ENCODE data around the gene FARS2.

FARS2 gene

DNA sequence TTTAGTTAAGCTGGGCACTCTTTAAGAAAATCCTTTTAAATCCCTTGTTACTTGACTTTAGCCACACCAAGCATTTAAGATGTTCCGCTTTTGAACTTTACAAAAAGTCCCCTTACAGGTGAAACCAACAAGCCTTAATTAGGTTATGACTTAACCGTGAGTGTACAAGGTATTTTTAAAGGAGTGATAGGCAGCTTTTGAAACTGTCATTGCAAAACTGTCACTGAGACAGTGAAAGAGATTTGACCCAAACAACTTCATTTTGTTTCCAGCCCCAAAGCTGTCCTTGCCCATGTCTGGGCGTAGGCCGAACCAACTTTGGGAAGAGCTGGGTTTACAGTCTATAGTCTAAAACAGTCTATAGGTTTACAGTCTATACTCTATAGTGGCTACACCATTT lies 305.4 kb downstream of the FARS2 start:
- H3K4me3 ChIP-seq (ENCODE audit: low read length) = no peak overlapping the region
- TF ChIP-seq ZNF274 (IDR thresholded peaks at IDR 0.05; ENCODE audit: low read depth, low read length) = no peak

DNA sequence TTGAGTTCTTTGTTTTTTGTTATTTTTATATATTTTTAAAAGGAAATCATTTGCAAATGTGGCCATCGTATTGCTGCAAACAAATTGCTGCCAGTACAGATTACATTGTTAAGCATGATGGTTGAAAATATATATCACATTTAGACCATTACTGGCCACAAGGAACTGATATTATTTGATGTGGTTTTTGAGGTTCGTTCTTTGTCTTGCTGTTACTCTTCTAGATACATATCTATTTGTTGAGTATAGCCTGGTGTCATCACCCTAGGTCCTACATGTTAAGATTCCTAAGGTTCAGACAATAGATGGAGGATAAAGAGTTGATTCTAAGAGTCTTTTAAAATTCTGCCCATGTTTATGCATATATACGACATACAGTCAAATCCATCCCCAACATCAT lies 306.0 kb downstream of the FARS2 start:
- no peak overlapping the region for H3K4me3 ChIP-seq (ENCODE audit: low read length)
- TF ChIP-seq ZNF274 (IDR thresholded peaks at IDR 0.05; ENCODE audit: low read depth, low read length) = no peak

DNA sequence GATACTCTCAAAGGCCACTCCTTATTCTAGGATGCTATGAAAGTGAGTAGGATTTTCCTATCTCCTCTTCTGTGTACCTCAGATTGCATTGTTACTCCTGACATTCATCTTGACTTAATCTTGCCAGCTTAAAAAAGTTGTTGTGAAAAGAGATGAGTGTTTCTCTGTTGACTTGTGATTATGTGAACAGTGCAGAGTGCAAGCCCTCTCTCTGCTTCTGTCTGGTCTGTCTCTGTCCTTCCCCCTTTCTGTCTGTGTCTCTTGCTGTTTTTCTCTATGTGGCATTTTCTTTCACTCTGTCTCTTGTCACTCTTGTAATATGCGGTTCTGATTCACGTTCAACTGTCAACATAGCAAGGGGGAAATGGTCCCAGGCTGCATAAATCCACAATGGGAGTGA lies 306.6 kb downstream of the FARS2 start:
- TF ChIP-seq ZNF274 (IDR thresholded peaks at IDR 0.05; ENCODE audit: low read depth, low read length) = no peak
- H3K4me3 ChIP-seq (ENCODE audit: low read length) = no peak overlapping the region

DNA sequence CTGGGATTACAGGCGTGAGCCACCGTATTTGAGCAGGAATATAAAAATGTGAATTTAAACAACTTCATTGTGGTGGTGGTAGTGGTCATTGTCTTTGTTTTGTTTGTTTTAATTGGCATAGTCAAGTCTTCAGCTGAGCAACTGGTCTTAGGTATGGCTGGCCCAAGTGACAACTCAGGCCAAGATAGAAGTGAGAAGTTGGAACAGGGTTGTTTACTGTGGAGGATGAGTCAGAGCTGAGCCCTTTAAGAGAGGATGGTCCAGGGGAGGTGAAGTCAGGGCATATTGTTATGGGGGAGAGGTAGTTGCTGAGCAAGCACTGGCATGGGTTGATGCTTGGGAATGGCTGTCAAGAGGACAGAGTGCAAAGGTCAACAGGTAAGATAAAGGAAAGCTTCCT lies 308.2 kb downstream of the FARS2 start:
- no peak for TF ChIP-seq ZNF274 (IDR thresholded peaks at IDR 0.05; ENCODE audit: low read depth, low read length)
- no peak overlapping the region for H3K4me3 ChIP-seq (ENCODE audit: low read length)

DNA sequence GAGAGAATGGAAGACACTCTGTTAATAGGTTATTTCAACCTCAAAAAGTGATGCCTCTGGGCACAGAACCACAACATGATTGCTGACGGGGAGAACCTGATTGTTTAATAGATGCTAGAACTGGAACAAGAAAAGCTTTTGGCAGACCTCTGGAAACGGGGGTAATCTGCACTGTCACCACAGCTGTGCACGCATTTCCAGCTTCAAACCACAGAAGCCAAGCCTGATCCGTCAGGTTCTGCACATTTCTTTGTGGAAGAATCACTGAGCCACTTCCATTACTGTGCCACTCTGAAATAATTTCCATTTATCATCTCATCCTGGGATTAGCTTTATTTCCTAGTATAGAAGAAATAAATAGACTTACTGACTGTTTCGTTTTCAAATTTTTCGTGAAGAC lies 309.3 kb downstream of the FARS2 start:
- H3K4me3 ChIP-seq (ENCODE audit: low read length) = no peak overlapping the region
- TF ChIP-seq ZNF274 (IDR thresholded peaks at IDR 0.05; ENCODE audit: low read depth, low read length) = no peak

DNA sequence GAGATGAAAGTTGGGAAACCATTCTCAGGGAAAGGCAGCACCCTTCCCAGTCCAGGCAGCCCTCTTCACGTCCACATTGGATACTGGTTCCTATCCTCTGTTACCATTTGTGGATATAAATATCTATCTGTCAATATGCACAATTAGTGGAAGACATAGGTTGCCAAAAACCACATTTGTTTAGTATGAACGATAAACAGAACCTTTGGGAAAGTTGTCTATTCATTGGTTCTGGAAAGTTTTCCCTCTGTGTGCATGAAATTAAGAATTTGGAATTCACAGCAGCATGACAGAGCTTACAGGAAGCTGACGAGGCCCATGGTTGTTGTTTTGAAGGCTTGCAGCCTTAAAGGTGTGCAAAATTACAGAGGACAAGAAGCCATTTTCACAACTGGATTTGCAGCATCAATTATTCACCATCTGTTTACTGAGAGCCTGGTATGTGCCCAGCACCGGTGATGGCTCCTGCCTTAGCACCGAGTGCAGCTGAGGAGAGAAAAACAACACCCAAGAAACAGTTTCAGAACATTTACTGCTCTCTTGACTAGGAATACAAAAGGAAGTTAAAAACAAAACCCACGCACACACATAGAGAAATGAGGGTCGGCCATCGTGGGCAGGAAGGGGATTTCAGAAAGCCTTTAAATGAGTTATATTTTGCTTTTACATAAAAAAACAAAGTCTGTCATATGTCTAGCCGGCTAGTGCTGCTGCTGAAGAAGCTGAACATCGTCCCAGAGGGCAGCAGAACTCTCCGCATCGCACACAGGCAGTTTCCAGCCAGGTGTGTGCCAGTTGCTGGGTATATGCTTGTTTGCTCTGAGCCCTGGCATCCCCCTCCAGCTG lies 319.6 kb downstream of the FARS2 start:
- TF ChIP-seq ZNF274 (IDR thresholded peaks at IDR 0.05; ENCODE audit: low read depth, low read length) = no peak
- H3K4me3 ChIP-seq (ENCODE audit: low read length) = no peak overlapping the region; the same call in 1 of the 2 replicates

DNA sequence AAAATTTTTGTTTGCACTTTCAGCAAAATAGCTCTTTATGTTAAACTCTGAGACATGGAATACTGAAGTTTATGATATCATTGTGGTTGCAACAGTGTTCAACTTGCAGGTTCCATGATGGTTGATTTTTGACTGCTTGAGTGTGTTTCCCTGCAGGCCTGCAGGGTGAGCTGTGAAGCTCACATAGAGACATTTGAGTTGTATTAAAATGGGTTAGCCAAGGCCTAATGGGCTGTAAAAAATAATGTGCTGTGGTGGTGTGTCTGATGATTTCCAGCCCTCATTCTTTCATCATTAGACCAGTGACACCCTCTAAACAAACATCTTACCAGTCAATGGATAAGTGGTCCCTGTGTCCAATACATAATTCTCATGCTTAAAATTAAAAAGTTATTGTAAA lies 321.4 kb downstream of the FARS2 start:
- no peak for TF ChIP-seq ZNF274 (IDR thresholded peaks at IDR 0.05; ENCODE audit: low read depth, low read length)
- no peak overlapping the region for H3K4me3 ChIP-seq (ENCODE audit: low read length)

DNA sequence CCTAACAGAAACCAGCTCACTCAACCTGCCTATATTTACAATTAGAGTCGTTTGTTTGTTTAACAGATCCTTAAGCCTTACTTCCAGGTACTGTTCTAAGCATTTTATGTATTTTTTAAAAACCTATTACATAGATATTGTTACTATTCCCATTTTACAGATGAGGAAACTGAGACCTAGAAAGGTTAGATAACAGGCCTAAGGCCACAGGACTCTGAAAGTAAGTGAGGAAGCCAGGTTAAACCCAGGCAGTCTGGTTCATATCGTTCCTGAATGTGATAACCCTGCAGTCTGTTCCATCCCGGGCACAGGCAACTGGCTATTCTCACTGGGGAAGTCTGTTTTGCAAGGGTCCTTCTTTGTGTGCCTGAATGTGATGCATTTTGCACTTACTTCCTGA lies 322.2 kb downstream of the FARS2 start:
- H3K4me3 ChIP-seq (ENCODE audit: low read length) = no peak overlapping the region
- no peak for TF ChIP-seq ZNF274 (IDR thresholded peaks at IDR 0.05; ENCODE audit: low read depth, low read length)

DNA sequence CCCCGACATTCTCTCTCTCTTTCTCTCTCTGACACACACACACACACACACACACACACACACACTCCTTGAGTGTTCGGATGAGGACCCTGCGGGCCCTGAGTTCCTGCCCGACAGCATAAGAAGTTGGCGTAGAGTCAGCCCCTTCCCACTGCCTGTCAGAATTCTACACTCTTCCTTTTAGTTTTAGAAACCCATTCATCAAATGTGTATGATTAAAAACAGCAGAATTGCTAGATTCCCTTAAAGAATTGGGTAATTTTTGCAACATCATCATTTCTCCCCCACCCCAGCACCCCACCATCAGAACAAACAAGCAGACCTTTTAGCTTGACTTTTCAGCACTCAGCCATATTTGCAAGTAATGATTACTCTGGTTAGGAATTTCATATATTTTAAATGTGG lies 322.8 kb downstream of the FARS2 start:
- no peak for TF ChIP-seq ZNF274 (IDR thresholded peaks at IDR 0.05; ENCODE audit: low read depth, low read length)
- H3K4me3 ChIP-seq (ENCODE audit: low read length) = no peak overlapping the region

DNA sequence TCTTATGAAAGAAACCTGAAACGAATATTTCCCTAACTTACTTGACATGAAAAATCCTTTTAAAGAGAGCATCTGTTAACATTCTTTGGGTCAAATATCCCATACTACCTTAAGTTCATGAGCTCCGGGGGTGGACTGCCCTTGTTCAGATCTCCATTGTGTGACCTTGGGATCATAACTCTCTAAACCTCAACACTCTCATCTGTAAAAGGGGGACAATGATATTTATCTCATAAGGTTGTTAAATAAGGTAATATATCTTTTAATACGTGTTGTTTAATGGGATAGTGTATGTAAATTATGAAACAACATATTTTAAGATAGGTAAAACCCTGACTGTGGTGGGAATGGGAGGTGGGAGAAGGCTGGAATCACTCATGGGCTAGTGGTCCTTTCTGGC lies 326.3 kb downstream of the FARS2 start:
- no peak for TF ChIP-seq ZNF274 (IDR thresholded peaks at IDR 0.05; ENCODE audit: low read depth, low read length)
- H3K4me3 ChIP-seq (ENCODE audit: low read length) = no peak overlapping the region

DNA sequence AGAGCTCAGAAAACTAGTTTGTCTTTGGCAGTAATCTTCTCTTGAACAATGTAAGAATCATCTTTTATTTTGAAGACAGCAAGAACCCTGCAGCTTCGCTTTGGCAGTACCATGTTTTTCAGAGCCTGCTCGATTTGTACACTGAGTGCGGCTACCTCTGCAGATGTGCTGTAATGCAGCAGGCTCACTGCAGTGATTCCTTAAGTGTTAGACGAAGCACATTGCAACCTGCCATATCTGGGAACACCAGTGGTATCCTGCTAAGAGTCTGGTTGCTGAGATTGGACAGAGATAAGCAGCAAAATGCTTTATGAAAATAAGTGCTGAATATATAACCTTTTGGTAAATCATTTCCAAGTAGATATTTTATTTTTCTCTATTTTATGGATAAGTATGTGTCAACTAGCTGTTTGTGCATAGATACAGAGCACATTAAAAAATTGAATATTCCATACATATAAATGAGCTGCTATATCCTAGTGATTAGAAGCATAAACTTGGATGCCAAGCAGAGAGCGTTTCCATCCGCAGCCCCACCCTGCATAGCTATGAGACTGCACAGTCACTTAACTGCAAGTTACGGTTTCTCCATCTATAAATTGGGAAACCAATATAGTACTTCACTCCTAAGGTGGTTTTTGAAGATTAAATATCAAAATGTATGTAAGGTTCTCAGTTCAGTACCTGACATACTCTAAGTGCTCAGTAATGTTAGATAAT lies 328.3 kb downstream of the FARS2 start:
- TF ChIP-seq ZNF274 (IDR thresholded peaks at IDR 0.05; ENCODE audit: low read depth, low read length) = no peak
- no peak overlapping the region for H3K4me3 ChIP-seq (ENCODE audit: low read length)

DNA sequence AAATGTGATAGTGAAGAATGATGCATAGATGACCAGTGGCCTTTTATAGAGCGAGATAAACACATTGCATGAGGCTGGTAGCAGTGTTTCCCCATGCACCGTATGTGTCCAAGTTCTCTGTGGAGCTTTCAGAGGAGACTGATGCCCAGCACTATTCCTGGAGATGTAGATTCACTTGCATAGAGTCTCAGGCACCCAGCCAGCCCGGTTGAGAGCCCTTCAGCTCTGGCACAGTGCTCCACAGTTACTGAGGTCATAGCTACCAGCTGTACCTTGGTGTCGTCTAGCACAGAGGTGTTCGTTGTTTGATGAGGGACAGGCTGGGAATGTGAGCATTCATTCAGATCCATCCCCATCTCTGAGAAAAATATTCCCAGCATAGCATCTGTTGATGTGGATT lies 328.9 kb downstream of the FARS2 start:
- TF ChIP-seq ZNF274 (IDR thresholded peaks at IDR 0.05; ENCODE audit: low read depth, low read length) = no peak
- no peak overlapping the region for H3K4me3 ChIP-seq (ENCODE audit: low read length)

DNA sequence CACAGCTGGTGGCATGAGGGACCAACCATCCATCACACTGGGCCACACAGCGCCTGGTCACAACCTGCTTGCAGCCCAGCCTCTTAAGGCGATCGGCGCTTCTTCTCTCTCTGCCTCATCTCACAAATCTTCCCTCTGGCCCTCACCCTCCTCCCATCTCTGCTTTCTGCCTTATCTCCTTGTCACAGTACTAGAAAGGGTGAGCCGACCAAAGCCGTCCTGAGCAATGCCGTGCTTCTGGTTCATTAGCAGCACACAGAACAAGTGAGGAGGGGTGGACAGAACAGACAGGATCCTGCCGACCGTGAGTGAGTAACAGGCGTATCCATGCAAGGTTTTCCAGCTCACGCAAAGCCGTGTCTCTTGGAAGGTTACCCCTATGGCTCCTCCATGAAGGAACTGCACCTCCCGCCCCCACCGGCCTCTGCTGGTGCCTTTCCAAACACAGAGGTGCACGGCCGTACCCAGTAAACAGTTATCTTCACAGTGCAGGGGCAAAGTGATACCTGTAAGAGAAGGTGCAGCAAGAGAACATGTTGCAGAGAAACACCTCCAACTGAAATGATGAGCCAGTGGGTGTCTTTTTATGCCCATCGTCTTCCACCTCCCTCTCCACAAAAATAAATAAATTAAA lies 331.7 kb downstream of the FARS2 start:
- no peak overlapping the region for H3K4me3 ChIP-seq (ENCODE audit: low read length)
- no peak for TF ChIP-seq ZNF274 (IDR thresholded peaks at IDR 0.05; ENCODE audit: low read depth, low read length)

DNA sequence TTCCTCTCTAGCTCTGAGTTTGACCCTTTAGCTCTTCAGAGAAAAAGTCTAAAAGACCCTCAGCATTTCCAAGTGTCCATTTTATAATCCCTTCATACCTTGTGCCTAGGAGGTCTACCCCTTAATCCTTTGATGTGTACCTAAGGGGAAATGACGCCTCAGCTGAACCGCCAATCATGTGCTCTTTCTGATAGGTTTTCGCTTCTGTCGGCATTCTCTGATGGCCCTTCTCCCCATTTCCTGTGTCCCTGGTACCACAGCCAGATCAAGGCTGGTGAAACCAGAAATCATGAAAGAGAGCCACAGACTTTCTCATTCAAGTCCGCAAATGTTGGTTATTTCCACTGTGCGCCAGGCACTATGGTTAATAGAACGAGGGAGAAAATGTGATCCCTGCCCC lies 333.9 kb downstream of the FARS2 start:
- TF ChIP-seq ZNF274 (IDR thresholded peaks at IDR 0.05; ENCODE audit: low read depth, low read length) = no peak
- no peak overlapping the region for H3K4me3 ChIP-seq (ENCODE audit: low read length)

DNA sequence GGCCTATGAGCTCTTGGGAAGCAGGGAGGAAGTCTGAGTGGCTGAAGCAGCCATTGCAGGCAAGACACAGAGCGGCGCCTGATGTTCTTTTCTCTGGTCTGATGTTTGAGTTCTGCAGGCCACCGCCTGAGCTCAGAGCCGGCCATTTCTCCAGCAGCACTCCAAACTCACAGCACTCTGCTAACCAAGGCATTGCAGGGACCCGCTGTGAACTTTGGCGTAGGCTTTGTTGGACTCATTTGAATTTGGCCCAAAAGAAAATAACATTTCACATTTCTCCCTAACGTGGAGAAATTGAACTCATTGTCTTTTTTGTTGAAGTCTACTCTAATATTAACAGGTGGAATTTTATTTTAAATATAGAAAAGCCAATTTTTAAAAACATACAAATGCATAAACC lies 336.1 kb downstream of the FARS2 start:
- no peak for TF ChIP-seq ZNF274 (IDR thresholded peaks at IDR 0.05; ENCODE audit: low read depth, low read length)
- no peak overlapping the region for H3K4me3 ChIP-seq (ENCODE audit: low read length)
